ENCODE results near the gene ZNF385D.

ZNF385D gene

GRCh38 chr3:21645121-21645897 lies 105.7 kb downstream of the ZNF385D start:
- peak; percentile 58 for DNase-seq (ENCODE audit: low read depth)
- H3K4me3 ChIP-seq (ENCODE audit: low read length): no peak overlapping the region
- TF ChIP-seq, protein P1, sequence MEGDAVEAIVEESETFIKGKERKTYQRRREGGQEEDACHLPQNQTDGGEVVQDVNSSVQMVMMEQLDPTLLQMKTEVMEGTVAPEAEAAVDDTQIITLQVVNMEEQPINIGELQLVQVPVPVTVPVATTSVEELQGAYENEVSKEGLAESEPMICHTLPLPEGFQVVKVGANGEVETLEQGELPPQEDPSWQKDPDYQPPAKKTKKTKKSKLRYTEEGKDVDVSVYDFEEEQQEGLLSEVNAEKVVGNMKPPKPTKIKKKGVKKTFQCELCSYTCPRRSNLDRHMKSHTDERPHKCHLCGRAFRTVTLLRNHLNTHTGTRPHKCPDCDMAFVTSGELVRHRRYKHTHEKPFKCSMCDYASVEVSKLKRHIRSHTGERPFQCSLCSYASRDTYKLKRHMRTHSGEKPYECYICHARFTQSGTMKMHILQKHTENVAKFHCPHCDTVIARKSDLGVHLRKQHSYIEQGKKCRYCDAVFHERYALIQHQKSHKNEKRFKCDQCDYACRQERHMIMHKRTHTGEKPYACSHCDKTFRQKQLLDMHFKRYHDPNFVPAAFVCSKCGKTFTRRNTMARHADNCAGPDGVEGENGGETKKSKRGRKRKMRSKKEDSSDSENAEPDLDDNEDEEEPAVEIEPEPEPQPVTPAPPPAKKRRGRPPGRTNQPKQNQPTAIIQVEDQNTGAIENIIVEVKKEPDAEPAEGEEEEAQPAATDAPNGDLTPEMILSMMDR (conservative IDR thresholded peaks at IDR 0.05; ENCODE audit: low read length): no peak

GRCh38 chr3:21644268-21644667 lies 106.7 kb downstream of the ZNF385D start:
- H3K4me3 ChIP-seq (ENCODE audit: low read length): no peak overlapping the region
- DNase-seq (ENCODE audit: low read depth): no peak
- TF ChIP-seq, protein P1 (conservative IDR thresholded peaks at IDR 0.05; ENCODE audit: low read length): no peak

DNA sequence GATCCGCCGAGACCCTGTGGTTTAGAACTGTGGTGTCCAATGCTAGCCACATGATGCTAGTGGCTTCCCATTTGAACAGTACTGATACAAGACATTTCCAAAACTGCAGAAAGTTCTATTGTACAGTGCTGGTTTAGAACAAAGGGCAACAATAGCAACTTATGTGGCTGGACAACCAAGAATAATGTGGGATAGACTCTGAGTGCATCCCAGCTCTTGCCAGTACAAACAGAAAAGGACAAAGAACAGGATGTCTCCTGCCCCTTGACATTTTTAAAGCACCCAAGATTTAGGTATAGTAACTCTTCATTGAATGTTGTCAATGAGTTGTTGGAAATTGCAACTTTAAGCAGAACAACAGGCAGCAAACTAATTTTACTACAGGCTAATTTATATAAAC lies 107.3 kb downstream of the ZNF385D start:
- TF ChIP-seq, protein P1 (conservative IDR thresholded peaks at IDR 0.05; ENCODE audit: low read length): no peak
- no peak overlapping the region for H3K4me3 ChIP-seq (ENCODE audit: low read length)
- DNase-seq (ENCODE audit: low read depth): no peak

DNA sequence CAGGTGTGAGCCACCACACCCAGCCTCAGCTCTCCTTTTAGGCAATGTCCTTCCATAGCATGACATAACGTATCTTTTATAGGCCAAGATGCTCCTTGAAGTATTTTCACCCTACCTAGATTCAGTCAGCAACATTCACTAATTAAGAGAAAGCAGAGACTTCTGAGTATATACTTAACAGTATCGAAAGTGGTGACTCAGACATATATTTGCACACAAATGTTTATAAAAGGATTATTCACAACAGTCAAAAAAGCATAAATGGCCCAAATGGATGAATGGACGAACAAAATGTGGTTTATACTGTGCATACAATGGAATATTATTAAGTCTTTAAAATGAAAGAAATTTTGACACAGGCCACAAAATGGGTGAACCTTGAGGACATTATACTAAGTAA lies 108.6 kb downstream of the ZNF385D start:
- DNase-seq (ENCODE audit: low read depth): no peak
- TF ChIP-seq, protein P1 (conservative IDR thresholded peaks at IDR 0.05; ENCODE audit: low read length): no peak
- no peak overlapping the region for H3K4me3 ChIP-seq (ENCODE audit: low read length)

- no peak overlapping the region for H3K4me3 ChIP-seq (ENCODE audit: low read length)
- no peak for DNase-seq (ENCODE audit: low read depth)
- TF ChIP-seq, protein P1 (conservative IDR thresholded peaks at IDR 0.05; ENCODE audit: low read length): no peak
Measured at GRCh38 chr3:21641959-21642358, 109.1 kb downstream of the ZNF385D start.

GRCh38 chr3:21638488-21638887 lies 112.5 kb downstream of the ZNF385D start:
- DNase-seq (ENCODE audit: low read depth): no peak
- TF ChIP-seq, protein P1 (conservative IDR thresholded peaks at IDR 0.05; ENCODE audit: low read length): no peak
- no peak overlapping the region for H3K4me3 ChIP-seq (ENCODE audit: low read length)

- TF ChIP-seq, protein P1 (conservative IDR thresholded peaks at IDR 0.05; ENCODE audit: low read length): no peak
- no peak for DNase-seq (ENCODE audit: low read depth)
- no peak overlapping the region for H3K4me3 ChIP-seq (ENCODE audit: low read length)
Measured at GRCh38 chr3:21634112-21634511, 116.9 kb downstream of the ZNF385D start.

All from AG10803 (cell line).